Hepatocyte (in vitro differentiated cells): Measurements from ENCODE around the gene GPATCH11. TPM values are rescaled to one million over a fixed set of nuclear protein-coding genes. Genes with fewer than 3 reads are reported as not detected.
A peak's percentile ranks its signal among the peaks of the same experiment; 100 is the strongest.

Experiments used
- DNase-seq: peaks from one replicate; pipeline ENCODE4 v3.0.0-alpha.2; 2016; ENCODE audit warnings: low spot score
- H2AFZ ChIP-seq: fragments of 200-600 bp; sonication (generic); 2 replicates; pipeline ENCODE4 v1.6.0; 2016; ENCODE audit warnings: antibody characterized with exemption, mild to moderate bottlenecking
- H3K27ac ChIP-seq: fragments of 200-600 bp; sonication (generic); 2 replicates; pipeline ENCODE4 v1.5.1; 2016; ENCODE audit warnings: mild to moderate bottlenecking
- H3K27me3 ChIP-seq: fragments of 200-600 bp; sonication (generic); 2 replicates; pipeline ENCODE4 v1.6.1; 2016
- H3K36me3 ChIP-seq: fragments of 200-600 bp; sonication (generic); replicated peaks from 2 replicates; pipeline ENCODE4 v1.5.1; 2016; ENCODE audit warnings: low read depth; ENCODE audit not compliant: insufficient read depth
- H3K4me1 ChIP-seq: fragments of 200-600 bp; sonication (generic); 2 replicates; pipeline ENCODE4 v1.5.1; 2016; ENCODE audit warnings: mild to moderate bottlenecking, moderate library complexity; ENCODE audit not compliant: insufficient read depth
- H3K4me2 ChIP-seq: fragments of 200-600 bp; sonication (generic); 2 replicates; pipeline ENCODE4 v1.6.0; 2016
- H3K4me3 ChIP-seq: fragments of 200-600 bp; sonication (generic); 2 replicates; pipeline ENCODE4 v1.5.1; 2016; ENCODE audit warnings: mild to moderate bottlenecking
- H3K79me2 ChIP-seq: fragments of 200-600 bp; sonication (generic); 2 replicates; pipeline ENCODE4 v1.6.0; 2017; ENCODE audit warnings: mild to moderate bottlenecking
- H3K9me2 ChIP-seq: fragments of 200-600 bp; sonication (generic); replicated peaks from 2 replicates; pipeline ENCODE4 v1.6.0; 2017; ENCODE audit warnings: mild to moderate bottlenecking; ENCODE audit not compliant: insufficient read depth
- H3K9me3 ChIP-seq: fragments of 200-600 bp; sonication (generic); 2 replicates; pipeline ENCODE4 v1.5.1; 2016; ENCODE audit warnings: low read depth, mild to moderate bottlenecking
- H4K20me1 ChIP-seq: fragments of 200-600 bp; sonication (generic); 2 replicates; pipeline ENCODE4 v1.6.0; 2016; ENCODE audit warnings: mild to moderate bottlenecking; ENCODE audit not compliant: insufficient read depth, poor library complexity, severe bottlenecking
- EZH2 ChIP-seq: fragments of 200-600 bp; sonication (generic); IDR thresholded peaks from 2 replicates; pipeline ENCODE4 v1.6.1; 2016; ENCODE audit warnings: antibody characterized with exemption, mild to moderate bottlenecking, borderline replicate concordance
- EZH2phosphoT487 ChIP-seq: fragments of 200-600 bp; sonication (generic); IDR thresholded peaks from one replicate; pipeline ENCODE4 v1.6.1; 2018; ENCODE audit warnings: antibody characterized with exemption, mild to moderate bottlenecking, low read depth, moderate library complexity; ENCODE audit not compliant: unreplicated experiment, severe bottlenecking
- WGBS: methylation state at CpG from one replicate; pipeline ENCODE4 v1.1.6; 2016; ENCODE audit warnings: low lambda C conversion rate; ENCODE audit errors: missing lambda C conversion rate; 5-methylcytosine and 5-hydroxymethylcytosine counted together
- polyA plus RNA-seq: library from polyadenylated mRNA; unstranded; fragments of >200 nt; fragmentation: Nextera tagmentation; extraction: Ambion mirVana; gene quantifications from 2 replicates; pipeline ENCODE4 v1.2.1, GENCODE V29; 2016
- total RNA-seq: library from RNA; depleted of rRNA; stranded (reverse); fragments of >200 nt; gene quantifications from 2 replicates; pipeline ENCODE4 v1.2.3, GENCODE V29; 2014
- TF ChIP-seq, protein P1 (sequence below): fragments of 200-600 bp; sonication (generic); IDR thresholded peaks from 2 replicates; pipeline ENCODE4 v1.5.1; 2016; ENCODE audit warnings: antibody characterized with exemption, mild to moderate bottlenecking; ENCODE audit not compliant: poor library complexity

Gene GPATCH11
- total and polyA plus RNA-seq, 2 experiments from 2014 or later = 3.1 to 4.3 TPM

DNA sequence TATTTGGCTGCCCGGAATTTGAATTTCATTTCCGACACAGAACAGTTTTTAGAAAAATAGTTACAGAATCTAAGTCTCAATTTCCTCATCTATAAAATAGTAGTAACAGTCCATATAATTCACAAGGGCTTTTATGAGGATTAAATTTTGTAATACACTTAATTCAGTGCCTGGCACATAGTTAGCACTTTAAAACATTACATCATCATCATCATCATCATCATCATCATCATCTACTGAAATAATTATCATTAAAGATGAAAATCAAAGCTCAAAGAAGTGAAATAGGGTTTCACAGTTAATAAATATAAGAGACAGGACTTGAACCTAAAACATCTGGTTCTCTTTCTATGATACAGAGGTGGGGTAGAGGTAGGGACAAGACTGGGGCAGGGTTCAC lies 13.4 kb upstream of the GPATCH11 start:
- DNase-seq = no peak
- Histone ChIP-seq H3K27me3 (no peaks in the 10 kb centered on the region), H3K36me3 (no peaks in the 10 kb centered on the region), H2AFZ (no peak overlapping the region), H3K4me1 (no peaks in the 10 kb centered on the region), H3K9me3 (no peaks in the 10 kb centered on the region), H3K9me2 (no peaks in the 10 kb centered on the region), H3K4me2 (no peak overlapping the region), H4K20me1 (no peaks in the 10 kb centered on the region), H3K4me3 (no peak overlapping the region), H3K27ac (no peak overlapping the region), H3K79me2 (no peaks in the 10 kb centered on the region)
- WGBS = 97% methylated on average over 2 of the region's 2 CpGs
- TF ChIP-seq EZH2phosphoT487 (no peak), EZH2 (no peak)
- TF ChIP-seq, protein P1, sequence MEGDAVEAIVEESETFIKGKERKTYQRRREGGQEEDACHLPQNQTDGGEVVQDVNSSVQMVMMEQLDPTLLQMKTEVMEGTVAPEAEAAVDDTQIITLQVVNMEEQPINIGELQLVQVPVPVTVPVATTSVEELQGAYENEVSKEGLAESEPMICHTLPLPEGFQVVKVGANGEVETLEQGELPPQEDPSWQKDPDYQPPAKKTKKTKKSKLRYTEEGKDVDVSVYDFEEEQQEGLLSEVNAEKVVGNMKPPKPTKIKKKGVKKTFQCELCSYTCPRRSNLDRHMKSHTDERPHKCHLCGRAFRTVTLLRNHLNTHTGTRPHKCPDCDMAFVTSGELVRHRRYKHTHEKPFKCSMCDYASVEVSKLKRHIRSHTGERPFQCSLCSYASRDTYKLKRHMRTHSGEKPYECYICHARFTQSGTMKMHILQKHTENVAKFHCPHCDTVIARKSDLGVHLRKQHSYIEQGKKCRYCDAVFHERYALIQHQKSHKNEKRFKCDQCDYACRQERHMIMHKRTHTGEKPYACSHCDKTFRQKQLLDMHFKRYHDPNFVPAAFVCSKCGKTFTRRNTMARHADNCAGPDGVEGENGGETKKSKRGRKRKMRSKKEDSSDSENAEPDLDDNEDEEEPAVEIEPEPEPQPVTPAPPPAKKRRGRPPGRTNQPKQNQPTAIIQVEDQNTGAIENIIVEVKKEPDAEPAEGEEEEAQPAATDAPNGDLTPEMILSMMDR = no peak

DNA sequence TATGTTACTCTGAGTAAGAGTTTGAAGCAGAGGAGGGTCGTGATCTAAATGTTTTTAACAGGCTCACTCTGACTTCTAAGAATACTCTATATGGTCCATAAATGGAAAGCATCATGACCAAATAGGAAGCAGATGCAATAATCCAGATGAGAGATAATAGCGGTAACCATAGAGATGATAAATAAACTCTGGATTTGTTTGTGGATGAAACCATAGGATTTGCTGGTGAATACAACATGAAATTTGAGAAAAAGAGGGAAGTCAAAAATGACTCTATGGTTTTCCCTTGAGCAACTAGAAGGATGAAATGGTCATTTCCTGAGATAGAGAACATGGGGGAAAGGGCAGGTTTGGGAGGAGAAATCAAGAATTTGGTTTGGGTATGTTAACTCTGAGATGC lies 4.1 kb upstream of the GPATCH11 start:
- Histone ChIP-seq H3K9me2 (no peaks in the 10 kb centered on the region), H3K4me2 (no peak overlapping the region), H4K20me1 (no peaks in the 10 kb centered on the region), H3K9me3 (no peaks in the 10 kb centered on the region), H3K27ac (no peak overlapping the region), H2AFZ (no peak overlapping the region), H3K27me3 (no peaks in the 10 kb centered on the region), H3K79me2 (peaks cover 20% of the 10 kb centered on the region), H3K4me3 (no peak overlapping the region), H3K4me1 (peaks cover 10% of the 10 kb centered on the region), H3K36me3 (no peaks in the 10 kb centered on the region)
- TF ChIP-seq EZH2phosphoT487 = no peak
- TF ChIP-seq, protein P1 = no peak
- TF ChIP-seq EZH2 = no peak
- no peak for DNase-seq
- WGBS = 89% methylated on average over 2 of the region's 2 CpGs

DNA sequence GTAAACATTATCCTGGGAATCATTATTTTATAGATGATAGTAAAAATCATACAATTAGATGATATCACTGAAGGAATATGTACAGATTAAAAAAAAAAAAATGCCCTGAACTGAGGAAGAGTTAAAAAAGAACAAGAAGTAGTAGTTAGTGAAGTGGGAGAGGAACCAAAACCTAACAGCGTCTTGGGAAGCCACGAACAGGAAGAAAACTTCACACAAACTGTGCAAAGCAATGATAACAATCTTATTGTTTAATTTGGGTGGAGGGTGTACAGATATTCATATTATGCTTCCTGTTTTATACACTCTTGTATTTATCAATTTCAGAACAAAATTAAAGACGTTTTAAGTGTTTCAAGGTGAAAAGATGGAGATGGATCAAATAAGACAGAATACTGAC lies 3.6 kb upstream of the GPATCH11 start:
- Histone ChIP-seq H3K4me1 (peaks cover 12% of the 10 kb centered on the region), H3K79me2 (peaks cover 20% of the 10 kb centered on the region), H2AFZ (no peak overlapping the region), H3K4me3 (no peak overlapping the region), H4K20me1 (no peaks in the 10 kb centered on the region), H3K9me3 (no peaks in the 10 kb centered on the region), H3K27ac (no peak overlapping the region), H3K4me2 (no peak overlapping the region), H3K27me3 (no peaks in the 10 kb centered on the region), H3K9me2 (no peaks in the 10 kb centered on the region), H3K36me3 (no peaks in the 10 kb centered on the region)
- 85% methylated on average over 3 of the region's 3 CpGs for WGBS
- TF ChIP-seq, protein P1 = no peak
- TF ChIP-seq EZH2 = no peak
- no peak for TF ChIP-seq EZH2phosphoT487
- DNase-seq = no peak

DNA sequence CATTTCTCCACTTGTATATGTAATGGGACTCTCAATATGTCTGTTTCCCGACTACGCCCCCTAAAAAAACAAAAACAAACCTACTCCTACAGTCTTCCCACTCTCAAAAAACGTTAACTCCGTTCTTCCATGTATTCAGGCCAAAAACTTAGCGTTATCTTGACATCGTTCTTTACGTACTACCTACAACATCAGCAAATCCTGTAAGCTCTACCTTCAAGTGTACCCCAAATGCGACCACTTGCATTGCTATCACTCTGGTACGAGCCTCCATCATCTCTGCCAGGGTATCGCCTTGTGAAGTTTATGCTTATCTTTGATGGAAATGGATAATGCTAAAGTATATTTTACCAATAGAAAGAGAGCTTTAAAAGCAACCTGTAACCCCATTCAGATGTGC lies 479 bp downstream of the GPATCH11 start:
- WGBS = 14% methylated on average over 10 of the region's 10 CpGs
- Histone ChIP-seq H4K20me1 (no peaks in the 10 kb centered on the region), H3K27me3 (no peaks in the 10 kb centered on the region), H3K9me3 (no peaks in the 10 kb centered on the region), H2AFZ (peak overlapping the region; percentile 76), H3K36me3 (no peaks in the 10 kb centered on the region), H3K9me2 (no peaks in the 10 kb centered on the region), H3K4me3 (peak overlapping the region; percentile 76), H3K27ac (peak overlapping the region; percentile 5), H3K79me2 (peaks cover 17% of the 10 kb centered on the region), H3K4me1 (peaks cover 12% of the 10 kb centered on the region), H3K4me2 (peak overlapping the region; percentile 86)
- TF ChIP-seq, protein P1 = no peak
- no peak for TF ChIP-seq EZH2phosphoT487
- no peak for DNase-seq
